Kidney epithelial cell (primary cell): ENCODE data around the gene SGTA. TPM values are rescaled to one million over a fixed set of nuclear protein-coding genes. Genes with fewer than 3 reads are reported as not detected.

ENCODE experiments used
- DNase-seq: peaks from one replicate; pipeline ENCODE4 v3.0.0-alpha.2; 2010; ENCODE audit warnings: low read depth
- H3K27me3 ChIP-seq: 2 replicates; pipeline ENCODE4 v1.6.0; 2011; ENCODE audit warnings: low read length; ENCODE audit not compliant: control insufficient read depth, insufficient read depth
- H3K36me3 ChIP-seq: 2 replicates; pipeline ENCODE4 v1.5.1; 2011; ENCODE audit warnings: low read length; ENCODE audit not compliant: control insufficient read depth, insufficient read depth
- H3K4me3 ChIP-seq: 2 replicates; pipeline ENCODE4 v1.5.1; 2011; ENCODE audit warnings: low read depth, mild to moderate bottlenecking, control low read depth, low read length
- total RNA-seq: library from RNA; depleted of rRNA; stranded (reverse); fragments of >200 nt; gene quantifications from 2 replicates; pipeline ENCODE4 v1.2.3, GENCODE V29; 2015
- TF ChIP-seq, protein P1 (sequence below): IDR thresholded peaks from 2 replicates; pipeline ENCODE4 v1.5.1; 2011; ENCODE audit warnings: mild to moderate bottlenecking, moderate library complexity, low read length, control low read depth, inconsistent platforms; ENCODE audit not compliant: insufficient read depth, poor library complexity, severe bottlenecking

SGTA gene
- total RNA-seq, 1 donor from 2014 or later: 70.7 TPM

DNA sequence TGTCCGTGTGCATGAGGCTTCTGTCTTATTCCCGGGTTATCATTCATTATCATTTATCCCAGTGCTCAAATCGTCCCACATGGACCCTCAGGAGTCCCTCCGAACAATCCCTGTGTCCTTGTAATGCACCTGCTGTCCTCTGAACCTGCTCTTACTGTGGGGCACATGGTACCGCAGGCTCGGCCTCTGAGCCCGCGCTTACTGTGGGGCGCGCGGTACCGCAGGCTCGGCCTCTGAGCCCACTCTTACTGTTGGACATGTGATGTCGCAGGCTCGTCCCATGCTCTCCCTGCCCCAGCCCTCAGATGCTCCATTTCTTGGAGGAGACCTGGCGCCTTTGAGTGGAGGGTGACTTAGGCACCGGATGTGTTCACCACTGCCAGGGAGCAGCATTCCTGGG is 19.8 kb upstream of the SGTA start:
- Histone ChIP-seq H3K4me3 (no peak overlapping the region), H3K27me3 (no peaks in the 10 kb centered on the region), H3K36me3 (no peaks in the 10 kb centered on the region)
- TF ChIP-seq, protein P1, sequence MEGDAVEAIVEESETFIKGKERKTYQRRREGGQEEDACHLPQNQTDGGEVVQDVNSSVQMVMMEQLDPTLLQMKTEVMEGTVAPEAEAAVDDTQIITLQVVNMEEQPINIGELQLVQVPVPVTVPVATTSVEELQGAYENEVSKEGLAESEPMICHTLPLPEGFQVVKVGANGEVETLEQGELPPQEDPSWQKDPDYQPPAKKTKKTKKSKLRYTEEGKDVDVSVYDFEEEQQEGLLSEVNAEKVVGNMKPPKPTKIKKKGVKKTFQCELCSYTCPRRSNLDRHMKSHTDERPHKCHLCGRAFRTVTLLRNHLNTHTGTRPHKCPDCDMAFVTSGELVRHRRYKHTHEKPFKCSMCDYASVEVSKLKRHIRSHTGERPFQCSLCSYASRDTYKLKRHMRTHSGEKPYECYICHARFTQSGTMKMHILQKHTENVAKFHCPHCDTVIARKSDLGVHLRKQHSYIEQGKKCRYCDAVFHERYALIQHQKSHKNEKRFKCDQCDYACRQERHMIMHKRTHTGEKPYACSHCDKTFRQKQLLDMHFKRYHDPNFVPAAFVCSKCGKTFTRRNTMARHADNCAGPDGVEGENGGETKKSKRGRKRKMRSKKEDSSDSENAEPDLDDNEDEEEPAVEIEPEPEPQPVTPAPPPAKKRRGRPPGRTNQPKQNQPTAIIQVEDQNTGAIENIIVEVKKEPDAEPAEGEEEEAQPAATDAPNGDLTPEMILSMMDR: no peak
- DNase-seq: no peak

DNA sequence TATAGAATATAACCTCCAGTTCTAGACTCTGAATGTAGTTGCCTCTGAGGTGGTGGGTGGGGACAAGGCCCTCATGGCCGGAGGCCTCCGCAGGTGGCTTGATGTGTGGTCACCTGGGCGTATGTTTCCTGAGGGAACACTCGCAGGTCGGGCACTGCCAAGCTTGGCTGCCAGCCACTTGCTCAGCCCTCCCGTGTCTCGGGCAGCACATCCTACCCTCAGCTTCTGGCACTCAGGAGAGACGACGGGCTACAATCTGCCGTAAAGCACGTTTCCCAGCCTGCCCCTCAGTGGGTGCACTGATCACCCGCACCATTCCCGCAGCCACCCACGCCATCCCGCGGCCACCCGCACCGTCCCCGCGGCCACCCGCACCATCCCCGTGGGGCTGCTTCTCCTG is 17.4 kb upstream of the SGTA start:
- TF ChIP-seq, protein P1: no peak
- DNase-seq: no peak
- H3K36me3 ChIP-seq: no peaks in the 10 kb centered on the region
- H3K27me3 ChIP-seq: no peaks in the 10 kb centered on the region
- no peak overlapping the region for H3K4me3 ChIP-seq

DNA sequence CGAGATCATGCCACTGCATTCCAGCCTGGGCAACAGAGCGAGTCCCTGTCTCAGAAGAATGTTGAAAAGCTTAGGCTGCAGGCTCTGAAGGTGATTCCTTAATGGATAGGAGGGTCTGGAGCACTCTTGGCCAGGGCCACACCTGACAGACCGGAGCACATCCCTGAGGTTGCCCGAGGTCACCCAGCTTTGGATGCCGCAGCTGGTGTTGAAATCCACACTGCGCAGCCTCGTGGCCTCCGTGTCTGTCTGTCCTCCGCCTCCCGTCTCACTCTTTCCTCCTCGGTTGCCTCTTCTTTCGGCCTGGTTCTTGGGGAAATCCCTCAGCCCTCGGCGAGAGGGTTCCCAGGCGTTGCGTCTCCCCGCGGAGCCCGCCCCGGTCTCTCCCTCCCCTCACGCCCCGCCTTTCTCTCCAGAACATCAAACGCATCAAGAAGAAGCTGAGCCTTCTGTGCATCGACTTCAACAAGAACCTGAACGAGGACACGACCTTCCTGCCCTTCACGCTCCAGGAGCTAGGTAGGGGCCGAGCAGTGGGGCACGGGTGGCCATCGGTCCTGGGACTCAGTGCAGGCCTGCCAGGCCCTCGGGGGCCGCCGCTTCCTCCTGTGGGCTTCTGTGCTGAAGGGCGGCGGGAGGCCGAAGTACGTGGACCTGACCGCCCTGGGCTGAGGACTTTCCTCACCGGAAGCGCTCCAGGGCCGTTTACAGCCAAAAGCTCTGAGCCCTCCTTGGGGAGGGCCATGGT is 16.4 kb upstream of the SGTA start:
- no peak overlapping the region for H3K4me3 ChIP-seq
- no peak for DNase-seq
- no peaks in the 10 kb centered on the region for H3K27me3 ChIP-seq
- TF ChIP-seq, protein P1: no peak
- H3K36me3 ChIP-seq: no peaks in the 10 kb centered on the region

DNA sequence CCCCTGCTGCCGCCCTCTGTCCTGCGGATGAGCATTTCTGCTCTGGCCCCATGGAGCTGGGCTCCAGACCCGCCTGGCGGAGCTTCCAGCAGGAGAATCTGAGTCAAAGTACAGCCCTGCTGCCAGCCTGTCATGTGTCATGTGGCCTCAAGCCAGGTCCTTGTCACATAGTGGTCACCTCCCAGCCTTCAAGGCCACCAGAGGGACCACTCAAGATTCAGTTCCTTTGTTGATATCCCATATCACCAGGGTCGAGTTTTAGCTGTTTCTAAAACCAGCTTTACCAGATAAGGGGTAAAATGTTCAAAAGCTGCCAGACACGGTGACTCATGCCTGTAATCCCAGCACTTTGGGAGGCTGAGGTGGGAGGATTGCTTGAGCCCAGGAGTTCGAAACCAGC is 15.7 kb upstream of the SGTA start:
- no peak overlapping the region for H3K4me3 ChIP-seq
- no peaks in the 10 kb centered on the region for H3K36me3 ChIP-seq
- TF ChIP-seq, protein P1: no peak
- H3K27me3 ChIP-seq: no peaks in the 10 kb centered on the region
- DNase-seq: no peak

DNA sequence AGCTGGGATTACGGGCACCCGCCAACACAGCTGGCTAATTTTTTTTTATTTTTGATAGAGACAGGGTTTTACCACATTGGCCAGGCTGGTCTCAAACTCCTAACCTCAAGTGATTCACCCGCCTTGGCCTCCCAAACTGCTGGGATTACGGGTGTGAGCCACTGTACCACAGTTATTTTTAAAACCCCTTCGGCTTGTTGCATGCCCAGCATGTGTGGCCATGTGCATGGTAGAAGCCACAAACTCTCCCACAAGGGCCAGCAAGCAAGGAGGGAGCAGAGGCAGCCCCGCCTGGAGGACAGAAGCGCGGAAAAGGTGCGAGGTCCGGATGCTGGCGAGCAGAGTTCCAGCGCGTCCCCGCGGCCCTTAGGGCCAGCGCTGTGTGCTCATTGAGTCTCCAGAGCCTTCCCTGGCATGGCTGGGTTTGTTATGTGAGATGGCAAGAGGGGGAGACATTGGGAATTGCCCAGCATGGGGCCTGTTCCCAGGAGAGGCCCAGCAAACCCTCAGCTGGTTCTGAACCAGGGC is 15.1 kb upstream of the SGTA start:
- Histone ChIP-seq H3K36me3 (no peaks in the 10 kb centered on the region), H3K27me3 (no peaks in the 10 kb centered on the region), H3K4me3 (no peak overlapping the region)
- DNase-seq: no peak
- TF ChIP-seq, protein P1: no peak

DNA sequence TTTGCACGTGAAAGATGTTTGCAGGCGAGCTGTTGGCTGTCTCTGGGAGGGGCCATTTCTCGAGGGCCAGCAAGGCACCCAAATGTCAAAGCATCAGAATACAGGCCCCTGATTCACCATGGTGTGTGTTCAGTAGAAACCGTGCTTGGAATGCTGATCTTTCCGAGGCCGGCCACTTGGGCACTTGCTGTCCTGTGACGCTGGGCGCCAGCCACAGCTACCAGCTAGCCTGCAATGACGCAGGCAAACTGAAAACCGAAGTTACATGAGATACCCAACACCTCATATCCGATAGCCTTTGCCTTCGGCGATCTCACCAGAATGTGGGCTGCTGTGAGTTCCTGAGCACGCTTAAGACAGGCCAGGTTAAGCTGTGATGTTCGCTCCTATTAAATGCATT is 14.2 kb upstream of the SGTA start:
- no peak for DNase-seq
- no peaks in the 10 kb centered on the region for H3K27me3 ChIP-seq
- TF ChIP-seq, protein P1: no peak
- no peak overlapping the region for H3K4me3 ChIP-seq
- H3K36me3 ChIP-seq: no peaks in the 10 kb centered on the region
